ENCODE results near the gene ZBTB42.

Gene ZBTB42

GRCh38 chr14:104792101-104792884, 8.6 kb upstream of the ZBTB42 start:
- TF ChIP-seq CTCF (IDR thresholded peaks at IDR 0.05; ENCODE audit: low read depth, low read length, missing control alignments), result no peak
- DNase-seq, result no peak
- no peak overlapping the region for H3K4me3 ChIP-seq (ENCODE audit: low read depth, low read length)
- H3K36me3 ChIP-seq (replicated peaks), result peaks cover 17% of the 10 kb centered on the region
- no peak overlapping the region for H3K27ac ChIP-seq
- H3K27me3 ChIP-seq (replicated peaks), result no peaks in the 10 kb centered on the region
- in situ Hi-C loops (cut with HindIII; ENCODE audit: low pct_ligation_motif_present, low sequenced_read_pairs), result no loop called here

- no peak overlapping the region for H3K27ac ChIP-seq
- peaks cover 17% of the 10 kb centered on the region for H3K36me3 ChIP-seq (replicated peaks)
- no peak for DNase-seq
- in situ Hi-C loops (cut with HindIII; ENCODE audit: low pct_ligation_motif_present, low sequenced_read_pairs), result no loop called here
- peak; percentile 11 for TF ChIP-seq CTCF (IDR thresholded peaks at IDR 0.05; ENCODE audit: low read depth, low read length, missing control alignments)
- no peak overlapping the region for H3K4me3 ChIP-seq (ENCODE audit: low read depth, low read length)
- no peaks in the 10 kb centered on the region for H3K27me3 ChIP-seq (replicated peaks)
These were observed 7.8 kb upstream of the ZBTB42 start for GRCh38 chr14:104792945-104793702.

GRCh38 chr14:104793703-104793959, 7.3 kb upstream of the ZBTB42 start:
- in situ Hi-C loops (cut with HindIII; ENCODE audit: low pct_ligation_motif_present, low sequenced_read_pairs), result no loop called here
- Histone ChIP-seq H3K36me3 (replicated peaks) (peaks cover 15% of the 10 kb centered on the region), H3K4me3 (ENCODE audit: low read depth, low read length) (peak overlapping the region; percentile 74), H3K27ac (no peak overlapping the region), H3K27me3 (replicated peaks) (no peaks in the 10 kb centered on the region)
- TF ChIP-seq CTCF (IDR thresholded peaks at IDR 0.05; ENCODE audit: low read depth, low read length, missing control alignments), result no peak
- no peak for DNase-seq

GRCh38 chr14:104794099-104794498, 6.8 kb upstream of the ZBTB42 start:
- peak; percentile 55 for DNase-seq
- no peak for TF ChIP-seq CTCF (IDR thresholded peaks at IDR 0.05; ENCODE audit: low read depth, low read length, missing control alignments)
- H3K27me3 ChIP-seq (replicated peaks), result no peaks in the 10 kb centered on the region
- H3K27ac ChIP-seq, result no peak overlapping the region
- H3K4me3 ChIP-seq (ENCODE audit: low read depth, low read length), result peak overlapping the region; percentile 74
- H3K36me3 ChIP-seq (replicated peaks), result peaks cover 11% of the 10 kb centered on the region
- in situ Hi-C loops (cut with HindIII; ENCODE audit: low pct_ligation_motif_present, low sequenced_read_pairs), result no loop called here

- H3K27me3 ChIP-seq (replicated peaks), result no peaks in the 10 kb centered on the region
- DNase-seq, result no peak
- H3K27ac ChIP-seq, result peak overlapping the region; percentile 38
- in situ Hi-C loops (cut with HindIII; ENCODE audit: low pct_ligation_motif_present, low sequenced_read_pairs), result no loop called here
- TF ChIP-seq CTCF (IDR thresholded peaks at IDR 0.05; ENCODE audit: low read depth, low read length, missing control alignments), result peak; percentile 32
- peaks cover 11% of the 10 kb centered on the region for H3K36me3 ChIP-seq (replicated peaks)
- H3K4me3 ChIP-seq (ENCODE audit: low read depth, low read length), result peak overlapping the region; percentile 74
These were observed 6.3 kb upstream of the ZBTB42 start for GRCh38 chr14:104794631-104794992.
